Heart left ventricle (tissue), 16 donors: Measurements from ENCODE around the gene HOMER1. TPM values are rescaled to one million over a fixed set of nuclear protein-coding genes. Genes with fewer than 3 reads are reported as not detected.

Experiments used
- ATAC-seq, 4 donors: fragments of 200-7000 bp; cut with Tn5 transposase; one replicate each; pipeline ENCODE4 v1.9.1; 2020 to 2022; ENCODE audit warnings: moderate library complexity in 4 of 4, mild to moderate bottlenecking in 3 of 4, moderate number of reproducible peaks in 1 of 4
- DNase-seq, 5 donors: peaks; one replicate each; pipeline ENCODE4 v3.0.0-alpha.2; 2020
- H3K27ac ChIP-seq, 12 donors: fragments of 200-600 bp; sonication (generic) in 4 of 12; one replicate each; pipeline versions ENCODE4 v1.5.0 to v1.8.0; 2016 to 2022; ENCODE audit warnings: mild to moderate bottlenecking in 2 of 12
- H3K27me3 ChIP-seq, 9 donors: fragments of 200-600 bp; sonication (generic) in 2 of 9; one replicate each; pipeline versions ENCODE4 v1.5.1 to v1.8.0; 2016 to 2022; ENCODE audit warnings: mild to moderate bottlenecking in 3 of 9
- H3K36me3 ChIP-seq, 9 donors: fragments of 200-600 bp; sonication (generic) in 2 of 9; one replicate each; pipeline versions ENCODE4 v1.5.0 to v1.8.0; 2018 to 2022; ENCODE audit warnings: mild to moderate bottlenecking in 2 of 9
- H3K4me1 ChIP-seq, 12 donors: fragments of 200-600 bp; sonication (generic) in 4 of 12; one replicate each; pipeline versions ENCODE4 v1.5.0 to v1.8.0; 2016 to 2022; ENCODE audit warnings: mild to moderate bottlenecking in 3 of 12
- H3K4me3 ChIP-seq, 12 donors: fragments of 200-600 bp; sonication (generic) in 4 of 12; one replicate each; pipeline versions ENCODE4 v1.5.0 to v1.8.0; 2017 to 2022; ENCODE audit warnings: mild to moderate bottlenecking in 9 of 12, moderate library complexity in 4 of 12
- H3K9me3 ChIP-seq, 12 donors: fragments of 200-600 bp; sonication (generic) in 4 of 12; one replicate each; pipeline versions ENCODE4 v1.5.0 to v1.8.0; 2016 to 2022; ENCODE audit warnings: mild to moderate bottlenecking in 1 of 12
- POLR2A ChIP-seq, 2 donors: fragments of 450-650 bp; IDR thresholded peaks; one replicate each; pipeline ENCODE4 v1.6.1; 2017; ENCODE audit warnings: antibody characterized with exemption in 2 of 2, mild to moderate bottlenecking in 2 of 2, moderate library complexity in 2 of 2
- WGBS, 4 donors: extraction: QIAGEN DNeasy Blood & Tissue Kit in 2 of 4; methylation state at CpG; one replicate each; pipeline versions ENCODE4 v1.1.5 to v1.1.7; 2013 to 2018; 5-methylcytosine and 5-hydroxymethylcytosine counted together
- intact Hi-C, 10 donors: fragments of 100-400 bp; cut with DNase I; formaldehyde crosslinking; loops; one replicate each; pipeline versions ENCODE4 v1.11.1 to v1.14.2; 2022
- long read RNA-seq, 3 donors: library from polyadenylated mRNA; unstranded; transcript quantifications; one replicate each; pipeline ENCODE4 v2.0.0, GENCODE V29; 2020 to 2021
- polyA plus RNA-seq, 2 donors: library from polyadenylated mRNA; stranded (reverse); fragments of 200-250 nt; gene quantifications; one replicate each; pipeline ENCODE4 v1.2.3, GENCODE V29; 2013
- total RNA-seq, 9 donors: library from RNA; depleted of rRNA in 2 of 9; stranded (reverse); fragments of >200 nt in 2 of 9; fragmentation: NEBNext Ultra II Directional in 3 of 9; extraction: Animal tissue kit (Norgen Biotek cat#: 25700) in 3 of 9; gene quantifications; one replicate each; pipeline versions ENCODE4 v1.1.0 to v1.2.4, GENCODE V29; 2016 to 2023
- TF ChIP-seq, protein P1 (sequence below), 12 donors: fragments of 200-600 bp; sonication (generic) in 4 of 12; IDR thresholded peaks; one replicate each; pipeline versions ENCODE4 v1.5.0 to v1.8.0; 2018 to 2022; ENCODE audit warnings: antibody characterized with exemption in 12 of 12, mild to moderate bottlenecking in 5 of 12
- donor health status: ischemic (EF 13 %, LVEDD 7.1; RV severe dilation, severe dysfunction).
- donor health status: healthy with polysubstance abuse.
- donor health status: DM: no; HTN: yes; CAD: no.
- donor health status: DM: no; HTN: no; CAD: no.
- donor health status: ischemic (EF 25% LVEDD 6.9; RV normal size, moderate dysfunction).
- donor health status: ischemic (EF 25% LVEDD 5.7; RV mildly dilated, moderate dysfunction).
- donor health status: healthy.
- donor health status: DM: yes; HTN: yes; CAD: no.
- donor health status: ischemic (EF 35%, LVEDD 5.7; RV mildly dilated, moderate dysfunction).
- donor health status: nonischemic (EF 11% LVEDD 7.7; RV severe dilation, severe dysfunction).
- donor health status: DM: yes; HTN: yes; CAD: no.
- donor health status: PGD.
- donor health status: ischemic (EF 29% LVEDD 5.4; RV normal size, mild dysfunction).
- donor health status: nonischemic (EF 23%, LVEDD 6.1; RV moderate dilation, normal function).

Gene HOMER1, protein sequence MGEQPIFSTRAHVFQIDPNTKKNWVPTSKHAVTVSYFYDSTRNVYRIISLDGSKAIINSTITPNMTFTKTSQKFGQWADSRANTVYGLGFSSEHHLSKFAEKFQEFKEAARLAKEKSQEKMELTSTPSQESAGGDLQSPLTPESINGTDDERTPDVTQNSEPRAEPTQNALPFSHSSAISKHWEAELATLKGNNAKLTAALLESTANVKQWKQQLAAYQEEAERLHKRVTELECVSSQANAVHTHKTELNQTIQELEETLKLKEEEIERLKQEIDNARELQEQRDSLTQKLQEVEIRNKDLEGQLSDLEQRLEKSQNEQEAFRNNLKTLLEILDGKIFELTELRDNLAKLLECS
- total RNA-seq, result 10 to 100 TPM; 30.6 to 83.5 (median 62.3) TPM
- polyA plus RNA-seq, result 10 to 100 TPM; 12.1 to 18.1 TPM
- long read RNA-seq, donor 1, full-length matches to known transcripts, result 65 of 95 reads
- long read RNA-seq, donor 1, partial matches to known transcripts, result 15 of 95 reads
- long read RNA-seq, donor 1, other reads (novel, unspliced or antisense), result 15 of 95 reads
- long read RNA-seq, donor 2, full-length matches to known transcripts, result 36 of 65 reads
- long read RNA-seq, donor 2, partial matches to known transcripts, result 16 of 65 reads
- long read RNA-seq, donor 2, other reads (novel, unspliced or antisense), result 13 of 65 reads
- long read RNA-seq, donor 3, full-length matches to known transcripts, result 79 of 110 reads
- long read RNA-seq, donor 3, partial matches to known transcripts, result 18 of 110 reads
- long read RNA-seq, donor 3, other reads (novel, unspliced or antisense), result 13 of 110 reads

DNA sequence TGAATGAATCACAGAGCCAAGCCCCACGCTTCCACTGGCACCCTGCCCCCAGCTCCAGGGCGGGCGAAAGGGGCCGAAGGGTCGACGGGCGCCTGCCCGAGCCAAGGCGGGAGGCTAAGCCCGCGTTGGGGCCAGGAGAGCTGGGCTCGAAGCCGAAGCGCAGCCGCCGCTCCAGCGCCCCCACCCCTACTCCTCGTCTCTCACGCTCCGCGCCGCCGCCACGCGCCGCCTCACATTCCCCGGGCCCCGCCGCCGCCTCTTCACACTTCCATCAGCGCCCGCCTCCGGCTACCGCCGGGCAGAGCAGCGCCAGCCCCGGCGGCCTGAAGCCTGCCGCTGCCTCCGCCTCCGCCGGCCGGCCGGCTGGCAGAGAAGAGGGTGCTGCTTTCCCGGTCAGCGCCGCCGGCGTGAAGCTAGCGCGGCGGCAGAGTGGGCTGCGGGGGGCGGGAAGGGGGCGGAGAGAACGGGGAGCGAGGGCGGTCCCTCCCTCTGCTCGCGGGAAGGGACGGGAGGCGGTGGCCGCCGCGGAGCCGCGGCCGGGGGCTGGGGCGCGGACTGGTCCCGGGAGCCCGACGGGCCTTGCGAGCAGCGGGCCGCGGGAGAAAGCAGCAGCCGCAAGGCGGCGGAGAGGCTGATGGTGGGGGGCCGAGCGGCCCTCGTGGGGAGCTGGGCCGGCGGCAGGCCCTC, at the start of gene HOMER1:
TSS of gene HOMER1 (minus strand) at position 431 of the 687 bp plus-strand sequence. CDS start 1,360 bp downstream, outside the sequence.
- Histone ChIP-seq H3K27me3 (peaks cover 0 to 34% (median 0%) of the 10 kb centered on the region in 9 donors), H3K4me3 (peak within 1 kb of the TSS; percentile 71 to 95 (median 88)), H3K4me1 (peaks cover 0 to 26% (median 2%) of the 10 kb centered on the region in 12 donors), H3K36me3 (no peaks in the 10 kb centered on the region), H3K9me3 (no peaks in the 10 kb centered on the region), H3K27ac (peak within 1 kb of the TSS; percentile 81 to 99 (median 96))
- 1% methylated on average over 22 to 85 of the region's 85 CpGs for WGBS, 4 donors
- ATAC-seq (peak; percentile 56 to 92 (median 86)), DNase-seq (peak; percentile 81 to 89 (median 84))
- TF ChIP-seq, protein P1, sequence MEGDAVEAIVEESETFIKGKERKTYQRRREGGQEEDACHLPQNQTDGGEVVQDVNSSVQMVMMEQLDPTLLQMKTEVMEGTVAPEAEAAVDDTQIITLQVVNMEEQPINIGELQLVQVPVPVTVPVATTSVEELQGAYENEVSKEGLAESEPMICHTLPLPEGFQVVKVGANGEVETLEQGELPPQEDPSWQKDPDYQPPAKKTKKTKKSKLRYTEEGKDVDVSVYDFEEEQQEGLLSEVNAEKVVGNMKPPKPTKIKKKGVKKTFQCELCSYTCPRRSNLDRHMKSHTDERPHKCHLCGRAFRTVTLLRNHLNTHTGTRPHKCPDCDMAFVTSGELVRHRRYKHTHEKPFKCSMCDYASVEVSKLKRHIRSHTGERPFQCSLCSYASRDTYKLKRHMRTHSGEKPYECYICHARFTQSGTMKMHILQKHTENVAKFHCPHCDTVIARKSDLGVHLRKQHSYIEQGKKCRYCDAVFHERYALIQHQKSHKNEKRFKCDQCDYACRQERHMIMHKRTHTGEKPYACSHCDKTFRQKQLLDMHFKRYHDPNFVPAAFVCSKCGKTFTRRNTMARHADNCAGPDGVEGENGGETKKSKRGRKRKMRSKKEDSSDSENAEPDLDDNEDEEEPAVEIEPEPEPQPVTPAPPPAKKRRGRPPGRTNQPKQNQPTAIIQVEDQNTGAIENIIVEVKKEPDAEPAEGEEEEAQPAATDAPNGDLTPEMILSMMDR (IDR thresholded peaks at IDR 0.05), result peak in 3 of 12 donors; percentile 8 to 21 (median 14)
- TF ChIP-seq POLR2A (IDR thresholded peaks at IDR 0.05), result no peak
- intact Hi-C loops, result loop anchor here in 5 of 10 donors (5.0 to 10.0 kb wide), 6 partner anchors 42 to 277 kb away; partner anchors contain the start of gene JMY (in 2 of the 5)

DNA sequence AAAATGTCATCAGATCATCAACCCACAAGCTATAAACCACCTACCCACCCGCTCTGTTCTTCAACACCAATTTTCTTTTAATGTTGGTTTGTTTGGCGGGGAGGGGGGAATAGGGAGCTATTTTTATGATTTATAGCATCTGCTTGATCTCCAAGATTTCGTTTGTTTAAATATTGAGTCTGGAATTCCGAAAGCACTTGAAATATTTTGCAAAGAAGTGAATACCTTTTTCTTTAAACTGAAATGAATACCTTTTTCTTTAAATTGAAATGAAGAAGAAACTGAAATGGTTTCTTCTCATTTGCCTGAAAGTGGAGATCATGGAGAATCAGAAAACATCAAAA, 49.3 kb upstream of the HOMER1 start:
- no peaks in the 10 kb centered on the region for H3K9me3 ChIP-seq
- H3K4me1 ChIP-seq, result peaks cover 0 to 30% (median 0%) of the 10 kb centered on the region in 12 donors
- ATAC-seq, result no peak
- no peak for TF ChIP-seq POLR2A (IDR thresholded peaks at IDR 0.05)
- TF ChIP-seq, protein P1 (IDR thresholded peaks at IDR 0.05), result no peak
- H3K27me3 ChIP-seq, result no peaks in the 10 kb centered on the region
- no peaks in the 10 kb centered on the region for H3K36me3 ChIP-seq
- H3K27ac ChIP-seq, result no peak overlapping the region
- H3K4me3 ChIP-seq, result no peak overlapping the region
- 86 to 97% (median 92%) methylated on average over 4 of the region's 4 CpGs for WGBS, 4 donors
- intact Hi-C loops, result loop anchor here in 1 of 10 donors (5.0 kb wide), 1 partner anchor 49 kb away; the partner anchor contains the start of gene TENT2
- no peak for DNase-seq

DNA sequence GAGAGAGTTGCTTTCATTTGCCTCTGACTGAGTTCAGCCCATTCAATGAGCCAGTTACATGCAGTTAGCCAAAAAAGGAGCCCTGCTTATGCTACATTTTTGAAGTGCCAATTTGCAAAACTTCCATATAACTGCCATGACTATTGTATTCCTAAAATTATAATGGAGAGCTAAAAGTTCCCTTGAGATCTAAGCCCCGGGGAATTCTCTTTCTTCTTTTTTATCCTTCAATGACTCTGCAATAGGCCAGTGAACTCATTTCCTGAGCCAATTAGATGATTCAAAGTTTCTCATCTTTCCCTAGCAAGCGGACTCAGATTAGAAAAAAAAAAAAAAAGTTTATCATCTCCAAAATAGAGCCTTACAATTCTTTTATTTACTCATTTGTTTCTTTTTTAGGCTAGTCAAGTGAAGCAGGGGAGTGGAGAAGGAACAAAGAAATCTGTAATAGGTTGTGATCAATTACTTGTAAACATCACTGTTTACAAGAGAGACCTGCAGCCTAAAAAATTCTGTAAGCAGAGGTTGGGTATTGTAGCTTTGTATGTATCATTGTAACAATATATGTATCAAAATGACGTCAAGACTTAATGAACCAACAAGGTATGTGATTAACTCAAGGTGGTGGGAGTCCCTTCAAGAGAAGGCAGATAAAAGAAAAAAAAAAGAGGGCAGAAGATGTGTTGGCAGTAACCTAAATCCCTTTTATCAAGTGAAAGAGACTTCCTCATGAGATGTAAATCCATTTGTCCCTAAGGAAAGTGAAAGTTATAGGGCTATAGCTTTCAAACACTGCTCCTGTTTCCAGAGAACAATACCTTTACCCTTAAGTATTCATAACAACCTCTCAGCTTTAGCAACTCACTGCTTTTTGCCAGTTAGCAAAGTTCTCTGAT, 48.7 kb upstream of the HOMER1 start:
- peaks cover 0 to 30% (median 0%) of the 10 kb centered on the region in 12 donors for H3K4me1 ChIP-seq
- no peaks in the 10 kb centered on the region for H3K9me3 ChIP-seq
- WGBS, 4 donors, result 47 to 69% (median 57%) methylated on average over 3 of the region's 3 CpGs
- H3K27me3 ChIP-seq, result no peaks in the 10 kb centered on the region
- no peak overlapping the region for H3K27ac ChIP-seq
- ATAC-seq, result no peak
- intact Hi-C loops, result loop anchor here in 1 of 10 donors (5.0 kb wide), 1 partner anchor 50 kb away; the partner anchor contains the start of gene TENT2
- no peak for DNase-seq
- H3K36me3 ChIP-seq, result no peaks in the 10 kb centered on the region
- TF ChIP-seq POLR2A (IDR thresholded peaks at IDR 0.05), result no peak
- TF ChIP-seq, protein P1 (IDR thresholded peaks at IDR 0.05), result no peak
- H3K4me3 ChIP-seq, result no peak overlapping the region
